Measurements from ENCODE around the gene KLHL40. TPM values are rescaled to one million over a fixed set of nuclear protein-coding genes. Genes with fewer than 3 reads are reported as not detected.

Gene KLHL40
- total RNA-seq, 1 donor from 2014 or later, result not detected

GRCh38 chr3:42668793-42669217 lies 16.5 kb upstream of the KLHL40 start:
- no peak for DNase-seq

GRCh38 chr3:42670051-42670576 lies 15.2 kb upstream of the KLHL40 start:
- no peak for DNase-seq

GRCh38 chr3:42670670-42671069 lies 14.7 kb upstream of the KLHL40 start:
- DNase-seq, result no peak

GRCh38 chr3:42672515-42672914 lies 12.8 kb upstream of the KLHL40 start:
- DNase-seq, result no peak

- no peak for DNase-seq
Measured at GRCh38 chr3:42673082-42673481, 12.3 kb upstream of the KLHL40 start.

GRCh38 chr3:42674146-42674545 lies 11.2 kb upstream of the KLHL40 start:
- DNase-seq, result no peak

GRCh38 chr3:42675909-42676308 lies 9.4 kb upstream of the KLHL40 start:
- no peak for DNase-seq

- DNase-seq, result no peak
Measured at GRCh38 chr3:42678447-42678846, 6.9 kb upstream of the KLHL40 start.

- no peak for DNase-seq
Measured at GRCh38 chr3:42680271-42680670, 5.1 kb upstream of the KLHL40 start.

GRCh38 chr3:42680806-42681205 lies 4.5 kb upstream of the KLHL40 start:
- no peak for DNase-seq

GRCh38 chr3:42681361-42682038 lies 3.8 kb upstream of the KLHL40 start:
- no peak for DNase-seq

- DNase-seq, result no peak
Measured at GRCh38 chr3:42682301-42683070, 2.9 kb upstream of the KLHL40 start.

GRCh38 chr3:42683875-42684598 lies 1.3 kb upstream of the KLHL40 start:
- peak; percentile 84 for DNase-seq

- no peak for DNase-seq
Measured at GRCh38 chr3:42684632-42685362, 540 bp upstream of the KLHL40 start.

- DNase-seq, result no peak
Measured at GRCh38 chr3:42685891-42686820, 819 bp downstream of the KLHL40 start.

GRCh38 chr3:42686832-42687650 lies 1.7 kb downstream of the KLHL40 start:
- DNase-seq, result no peak

GRCh38 chr3:42688016-42688415 lies 2.7 kb downstream of the KLHL40 start:
- no peak for DNase-seq

- DNase-seq, result no peak
Measured at GRCh38 chr3:42688487-42689420, 3.4 kb downstream of the KLHL40 start.

- DNase-seq, result no peak
Measured at GRCh38 chr3:42689421-42690014, 4.2 kb downstream of the KLHL40 start.
